C4-2B (cell line): ENCODE results near the gene UBP1.
"Not testable (repeated sequence)": the region's sequence is repeated elsewhere in the genome, so short reads cannot be mapped to it uniquely, and the experiment has no call there.

Experiments
- H3K27ac ChIP-seq: fragments of 450-650 bp; 2 replicates; pipeline ENCODE4 v1.5.1; 2017
- CTCF ChIP-seq: fragments of 450-650 bp; conservative IDR thresholded peaks from 2 replicates; pipeline ENCODE4 v1.5.1; 2017; ENCODE audit warnings: mild to moderate bottlenecking
- ZFX ChIP-seq: fragments of 450-650 bp; IDR thresholded peaks from 2 replicates; pipeline ENCODE4 v1.6.1; 2017

UBP1 gene

GRCh38 chr3:33364060-33364459, 76.1 kb downstream of the UBP1 start:
- no peak overlapping the region for H3K27ac ChIP-seq
- TF ChIP-seq CTCF (no peak), ZFX (no peak)

- TF ChIP-seq CTCF (no peak), ZFX (no peak)
- H3K27ac ChIP-seq = no peak overlapping the region
Measured at GRCh38 chr3:33363113-33363800, 76.9 kb downstream of the UBP1 start.

- H3K27ac ChIP-seq = no peak overlapping the region
- TF ChIP-seq ZFX = no peak
- TF ChIP-seq CTCF = no peak
Measured at GRCh38 chr3:33360136-33360825, 79.9 kb downstream of the UBP1 start.

GRCh38 chr3:33358172-33358781, 81.9 kb downstream of the UBP1 start:
- H3K27ac ChIP-seq = no peak overlapping the region
- TF ChIP-seq CTCF (no peak), ZFX (no peak)

- H3K27ac ChIP-seq = no peak overlapping the region
- TF ChIP-seq CTCF (no peak), ZFX (no peak)
Measured at GRCh38 chr3:33355611-33356010, 84.6 kb downstream of the UBP1 start.

GRCh38 chr3:33339758-33340157, 100.4 kb downstream of the UBP1 start:
- TF ChIP-seq ZFX = no peak
- TF ChIP-seq CTCF = no peak
- no peak overlapping the region for H3K27ac ChIP-seq

GRCh38 chr3:33338936-33339465, 101.2 kb downstream of the UBP1 start:
- not testable (repeated sequence) for H3K27ac ChIP-seq
